Psoas muscle (tissue), 8 donors: ENCODE measurements around the gene FOXI3. TPM values are rescaled to one million over a fixed set of nuclear protein-coding genes. Genes with fewer than 3 reads are reported as not detected.

Source experiments
- ATAC-seq, 4 donors: fragments of 200-7000 bp; cut with Tn5 transposase; one replicate each; pipeline ENCODE4 v1.9.1; 2020; ENCODE audit warnings: moderate library complexity in 3 of 4, mild to moderate bottlenecking in 2 of 4
- DNase-seq, 2 donors: peaks; one replicate each; pipeline ENCODE4 v3.0.0-alpha.2; 2020
- H3K27ac ChIP-seq: fragments of 200-600 bp; one replicate; pipeline ENCODE4 v1.8.0; 2022
- H3K27me3 ChIP-seq, 3 donors: fragments of 200-600 bp in 1 of 3; one replicate each; pipeline versions ENCODE4 v1.6.1 to v1.8.0; 2013 to 2022; ENCODE audit warnings: low read length in 2 of 3, mild to moderate bottlenecking in 2 of 3, moderate library complexity in 1 of 3; ENCODE audit not compliant: insufficient read depth in 3 of 3
- H3K36me3 ChIP-seq, 2 donors: fragments of 200-600 bp in 1 of 2; one replicate each; pipeline versions ENCODE4 v1.6.1 to v1.8.0; 2013 to 2022; ENCODE audit warnings: low read depth in 1 of 2, mild to moderate bottlenecking in 1 of 2, moderate library complexity in 1 of 2; ENCODE audit not compliant: insufficient read depth in 1 of 2
- H3K4me1 ChIP-seq: fragments of 200-600 bp; one replicate; pipeline ENCODE4 v1.8.0; 2022
- H3K4me3 ChIP-seq: fragments of 200-600 bp; one replicate; pipeline ENCODE4 v1.8.0; 2022; ENCODE audit warnings: mild to moderate bottlenecking
- H3K9me3 ChIP-seq: fragments of 200-600 bp; one replicate; pipeline ENCODE4 v1.8.0; 2022
- WGBS, 3 donors: extraction: QIAGEN DNeasy Blood & Tissue Kit; methylation state at CpG; one replicate each; pipeline versions ENCODE4 v1.1.6 to v1.1.7; 2013; 5-methylcytosine and 5-hydroxymethylcytosine counted together
- intact Hi-C, 2 donors: fragments of 100-400 bp; cut with DNase I; formaldehyde crosslinking; loops; one replicate each; pipeline versions ENCODE4 v1.11.0 to v1.14.2; 2022
- polyA plus RNA-seq, 3 donors: library from polyadenylated mRNA; stranded (reverse); fragments of 200-250 nt; gene quantifications; one replicate each; pipeline ENCODE4 v1.2.3, GENCODE V29; 2013
- total RNA-seq, 4 donors: library from RNA; stranded (reverse); fragmentation: NEBNext Ultra II Directional in 2 of 4; extraction: Animal tissue kit (Norgen Biotek cat#: 25700) in 2 of 4; gene quantifications; one replicate each; pipeline versions ENCODE4 v1.2.1 to v1.2.4, GENCODE V29; 2021 to 2023
- TF ChIP-seq, protein P1 (sequence below): fragments of 200-600 bp; IDR thresholded peaks from one replicate; pipeline ENCODE4 v1.8.0; 2022; ENCODE audit warnings: antibody characterized with exemption
- donor health status: healthy with polysubstance abuse.
- donor health status: DM: no; HTN: no; CAD: no; lungs with moderate emphysema.
- donor health status: Bipolar disorder and iron deficiency.
- donor health status: healthy.
- donor health status: DM: yes; HTN: yes; CAD: no.
- donor health status: DM: no; HTN: no; CAD: no.
- donor health status: DM: no; HTN: no; CAD: no.
- donor health status: DM: yes; HTN: yes; CAD: no.

FOXI3 gene
- total and polyA plus RNA-seq, 7 donors, result not detected

GRCh38 chr2:88400037-88400767 lies 52.3 kb downstream of the FOXI3 start:
- TF ChIP-seq, protein P1, sequence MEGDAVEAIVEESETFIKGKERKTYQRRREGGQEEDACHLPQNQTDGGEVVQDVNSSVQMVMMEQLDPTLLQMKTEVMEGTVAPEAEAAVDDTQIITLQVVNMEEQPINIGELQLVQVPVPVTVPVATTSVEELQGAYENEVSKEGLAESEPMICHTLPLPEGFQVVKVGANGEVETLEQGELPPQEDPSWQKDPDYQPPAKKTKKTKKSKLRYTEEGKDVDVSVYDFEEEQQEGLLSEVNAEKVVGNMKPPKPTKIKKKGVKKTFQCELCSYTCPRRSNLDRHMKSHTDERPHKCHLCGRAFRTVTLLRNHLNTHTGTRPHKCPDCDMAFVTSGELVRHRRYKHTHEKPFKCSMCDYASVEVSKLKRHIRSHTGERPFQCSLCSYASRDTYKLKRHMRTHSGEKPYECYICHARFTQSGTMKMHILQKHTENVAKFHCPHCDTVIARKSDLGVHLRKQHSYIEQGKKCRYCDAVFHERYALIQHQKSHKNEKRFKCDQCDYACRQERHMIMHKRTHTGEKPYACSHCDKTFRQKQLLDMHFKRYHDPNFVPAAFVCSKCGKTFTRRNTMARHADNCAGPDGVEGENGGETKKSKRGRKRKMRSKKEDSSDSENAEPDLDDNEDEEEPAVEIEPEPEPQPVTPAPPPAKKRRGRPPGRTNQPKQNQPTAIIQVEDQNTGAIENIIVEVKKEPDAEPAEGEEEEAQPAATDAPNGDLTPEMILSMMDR, result no peak
- 42 to 50% (median 44%) methylated on average over 4 of the region's 4 CpGs for WGBS, 3 donors
- intact Hi-C loops, result no loop called here
- ATAC-seq, result no peak
- Histone ChIP-seq H3K27me3 (no peaks in the 10 kb centered on the region), H3K36me3 (no peaks in the 10 kb centered on the region), H3K27ac (no peak overlapping the region), H3K4me1 (no peaks in the 10 kb centered on the region), H3K4me3 (no peak overlapping the region), H3K9me3 (no peaks in the 10 kb centered on the region)
- DNase-seq, result no peak

DNA sequence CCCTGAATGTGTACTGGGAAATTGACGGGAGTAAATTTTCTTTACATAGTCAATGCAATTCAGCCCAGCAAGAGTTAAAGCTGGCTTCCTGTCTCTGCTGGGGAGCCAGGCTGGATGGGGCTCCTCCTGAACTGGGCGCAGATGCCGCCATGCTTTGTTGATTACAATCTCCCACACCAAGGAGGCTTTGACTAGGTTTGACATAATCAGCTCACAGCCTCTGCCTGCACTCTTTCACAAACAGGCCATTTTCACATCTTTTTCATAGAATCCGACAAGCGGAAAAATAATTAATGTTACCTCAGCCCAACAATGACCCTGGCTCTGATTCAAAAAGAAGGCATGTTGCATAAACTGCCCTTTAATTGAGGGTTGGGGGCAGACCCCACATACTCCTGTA lies 54.3 kb downstream of the FOXI3 start:
- no peak for ATAC-seq
- intact Hi-C loops, result no loop called here

More for the DNA sequence above, 54.3 kb downstream of the FOXI3 start:
- Histone ChIP-seq H3K4me1 (no peaks in the 10 kb centered on the region), H3K9me3 (no peaks in the 10 kb centered on the region), H3K4me3 (no peak overlapping the region), H3K27me3 (no peaks in the 10 kb centered on the region), H3K27ac (no peak overlapping the region), H3K36me3 (no peaks in the 10 kb centered on the region)
- no peak for DNase-seq
- 51 to 64% (median 59%) methylated on average over 5 of the region's 5 CpGs for WGBS, 3 donors
- TF ChIP-seq, protein P1, result no peak

Other genes with a start within 250 kb of the FOXI3 start
- gene EIF2AK3, start 174.8 kb upstream of the FOXI3 start, total RNA-seq, result 1 to 10 TPM; 5.0 to 9.6 (median 8.0) TPM
- gene EIF2AK3, start 174.8 kb upstream of the FOXI3 start, polyA plus RNA-seq, result 1 to 10 TPM; 2.1 to 7.7 (median 6.7) TPM
- 10 to 100 TPM; 14.1 to 22.5 (median 20.1) TPM for gene RPIA, start 239.0 kb upstream of the FOXI3 start, total RNA-seq
- 10 to 100 TPM; 18.2 to 45.6 (median 34.6) TPM for gene RPIA, start 239.0 kb upstream of the FOXI3 start, polyA plus RNA-seq